Transverse colon (tissue), 4 donors: ENCODE data around the gene NDUFS6. TPM values are rescaled to one million over a fixed set of nuclear protein-coding genes. Genes with fewer than 3 reads are reported as not detected.
A peak's percentile ranks its signal among the peaks of the same experiment; 100 is the strongest.

ENCODE experiments used
- DNase-seq: peaks from one replicate; pipeline ENCODE4 v3.0.0-alpha.2; 2019
- H3K27ac ChIP-seq, 4 donors: fragments of 200-600 bp; sonication (generic); 2 replicates each; pipeline ENCODE4 v1.5.1; 2016 to 2018; ENCODE audit warnings: inconsistent platforms in 4 of 4
- H3K27me3 ChIP-seq: fragments of 200-600 bp; sonication (generic); 2 replicates; pipeline ENCODE4 v1.5.1; 2017; ENCODE audit warnings: inconsistent platforms
- H3K36me3 ChIP-seq, 4 donors: fragments of 200-600 bp; sonication (generic); 2 replicates each; pipeline ENCODE4 v1.5.1; 2017 to 2019; ENCODE audit warnings: inconsistent platforms in 4 of 4
- H3K4me1 ChIP-seq, 4 donors: fragments of 200-600 bp; sonication (generic); 2 replicates each; pipeline ENCODE4 v1.5.1; 2017 to 2020; ENCODE audit warnings: inconsistent platforms in 4 of 4
- H3K4me3 ChIP-seq, 4 donors: fragments of 200-600 bp; sonication (generic); 1 replicate in 1 of 4; 2 replicates in 3 of 4; pipeline versions ENCODE4 v1.5.1 to v1.6.1; 2017 to 2019; ENCODE audit warnings: inconsistent platforms in 4 of 4
- H3K9me3 ChIP-seq, 2 donors: fragments of 200-600 bp; sonication (generic); 2 replicates each; pipeline ENCODE4 v1.5.1; 2017 to 2019; ENCODE audit warnings: inconsistent platforms in 2 of 2
- CTCF ChIP-seq, 5 experiments: fragments of 200-600 bp in 3 of 5; fragments of 450-650 bp in 2 of 5; sonication (generic) in 3 of 5; IDR thresholded peaks; 1 replicate in 2 of 5; 2 replicates in 3 of 5; pipeline ENCODE4 v1.5.1; 2016 to 2017; ENCODE audit warnings: antibody characterized with exemption in 5 of 5, inconsistent platforms in 3 of 5, mild to moderate bottlenecking in 2 of 5, moderate library complexity in 1 of 5
- EP300 ChIP-seq: sonication (generic); formaldehyde crosslinking; IDR thresholded peaks from one replicate; pipeline ENCODE4 v1.6.1; 2017; ENCODE audit warnings: antibody characterized with exemption, low read depth
- POLR2A ChIP-seq: fragments of 450-650 bp; IDR thresholded peaks from one replicate; pipeline ENCODE4 v1.6.1; 2016; ENCODE audit warnings: antibody characterized with exemption, mild to moderate bottlenecking, moderate library complexity
- POLR2AphosphoS5 ChIP-seq, 3 donors: sonication (generic); formaldehyde crosslinking; IDR thresholded peaks; one replicate each; pipeline ENCODE4 v1.6.1; 2016; ENCODE audit warnings: antibody characterized with exemption in 3 of 3
- WGBS, 2 donors: methylation state at CpG; one replicate each; pipeline ENCODE4 v1.1.5; 2018; ENCODE audit warnings: low coverage in 1 of 2; 5-methylcytosine and 5-hydroxymethylcytosine counted together
- in situ Hi-C, 4 donors: fragments of 200-750 bp; cut with MboI; loops; one replicate each; pipeline versions ENCODE4 v1.15.0 to v1.15.1; 2017; ENCODE audit warnings: low sequenced_read_pairs in 3 of 4, low pct_ligation_motif_present in 1 of 4, low pct_unique_long_range_greater_than_20kb in 1 of 4
- intact Hi-C: fragments of 100-400 bp; cut with DNase I; formaldehyde crosslinking; loops from one replicate; pipeline ENCODE4 v1.15.1; 2023; ENCODE audit warnings: low total_unique reads
- total RNA-seq, 4 donors: library from RNA; depleted of rRNA; stranded (reverse); fragments of >200 nt; gene quantifications; one replicate each; pipeline ENCODE4 v1.1.0, GENCODE V29; 2016

The NDUFS6 gene
- total RNA-seq, 4 donors from 2014 or later, result 36.4 to 133 (median 66.4) TPM

GRCh38 chr5:1763548-1763911 lies 37.7 kb upstream of the NDUFS6 start:
- Histone ChIP-seq H3K27ac (no peak overlapping the region), H3K4me1 (no peaks in the 10 kb centered on the region), H3K9me3 (no peaks in the 10 kb centered on the region), H3K4me3 (no peak overlapping the region), H3K36me3 (no peaks in the 10 kb centered on the region), H3K27me3 (peaks cover 20% of the 10 kb centered on the region)
- TF ChIP-seq POLR2A (no peak), POLR2AphosphoS5 (IDR thresholded peaks at IDR 0.05) (no peak), CTCF (IDR thresholded peaks at IDR 0.05) (peak; percentile 21 to 50 (median 43))
- in situ Hi-C loops (loop anchor here in 2 of 4 donors (25.0 kb wide), 1 partner anchor 249 kb away; no protein-coding TSS in a partner anchor), intact Hi-C loops (no loop called here)
- DNase-seq, result peak; percentile 31
- 13 to 38% methylated on average over 3 to 15 of the region's 15 CpGs for WGBS, 2 donors

- no peak for TF ChIP-seq CTCF (IDR thresholded peaks at IDR 0.05)
- TF ChIP-seq POLR2A, result no peak
- no peak for TF ChIP-seq EP300
- no peak for TF ChIP-seq POLR2AphosphoS5 (IDR thresholded peaks at IDR 0.05)
- no peak overlapping the region for H3K4me3 ChIP-seq
- DNase-seq, result no peak
- H3K4me1 ChIP-seq, result no peaks in the 10 kb centered on the region
- WGBS, 2 donors, result 70 to 75% methylated on average over 18 to 32 of the region's 32 CpGs
- H3K36me3 ChIP-seq, result no peaks in the 10 kb centered on the region
- in situ Hi-C loops, result loop anchor here in 2 of 4 donors (25.0 kb wide), 1 partner anchor 248 kb away; no protein-coding TSS in a partner anchor
- no peak overlapping the region for H3K27ac ChIP-seq
- peaks cover 20% of the 10 kb centered on the region for H3K27me3 ChIP-seq
- H3K9me3 ChIP-seq, result no peaks in the 10 kb centered on the region
- intact Hi-C loops, result no loop called here
Observed at GRCh38 chr5:1763960-1764605, 37.1 kb upstream of the NDUFS6 start.

- in situ Hi-C loops, result loop anchor here in 2 of 4 donors (25.0 kb wide), 1 partner anchor 248 kb away; no protein-coding TSS in a partner anchor
- H3K4me3 ChIP-seq, result no peak overlapping the region
- TF ChIP-seq POLR2A (no peak), CTCF (IDR thresholded peaks at IDR 0.05) (no peak), EP300 (no peak)
- 81 to 90% methylated on average over 2 to 11 of the region's 11 CpGs for WGBS, 2 donors
- H3K4me1 ChIP-seq, result no peaks in the 10 kb centered on the region
- H3K9me3 ChIP-seq, result no peaks in the 10 kb centered on the region
- no peaks in the 10 kb centered on the region for H3K36me3 ChIP-seq
- peaks cover 20% of the 10 kb centered on the region for H3K27me3 ChIP-seq
- no peak overlapping the region for H3K27ac ChIP-seq
- DNase-seq, result no peak
- intact Hi-C loops, result no loop called here
Observed at GRCh38 chr5:1764606-1764960, 36.6 kb upstream of the NDUFS6 start.

GRCh38 chr5:1765141-1765879 lies 35.9 kb upstream of the NDUFS6 start:
- DNase-seq, result peak; percentile 67
- H3K4me1 ChIP-seq, result no peaks in the 10 kb centered on the region
- WGBS, 2 donors, result 83 to 94% methylated on average over 5 to 15 of the region's 15 CpGs
- H3K27ac ChIP-seq, result no peak overlapping the region
- H3K27me3 ChIP-seq, result peaks cover 20% of the 10 kb centered on the region
- no peak overlapping the region for H3K4me3 ChIP-seq
- H3K9me3 ChIP-seq, result no peaks in the 10 kb centered on the region
- no peaks in the 10 kb centered on the region for H3K36me3 ChIP-seq
- in situ Hi-C loops (loop anchor here in 2 of 4 donors (25.0 kb wide), 1 partner anchor 247 kb away; no protein-coding TSS in a partner anchor), intact Hi-C loops (no loop called here)
- TF ChIP-seq POLR2AphosphoS5 (IDR thresholded peaks at IDR 0.05) (peak in 1 of 3 donors; percentile 42), CTCF (IDR thresholded peaks at IDR 0.05) (no peak), EP300 (no peak)
